HG02571 (cell line): ENCODE data around the gene ACP2.

ENCODE experiments used
- ATAC-seq: cut with Tn5 transposase; IDR thresholded peaks from one replicate; pipeline ENCODE4 v1.9.1; 2021; ENCODE audit warnings: mild to moderate bottlenecking, moderate library complexity; ENCODE audit not compliant: unreplicated experiment

ACP2 gene

GRCh38 chr11:47248664-47249377, at the start of gene ACP2:
Gene ACP2 (minus strand): TSS chr11:47248814. CDS start chr11:47248789, 25 bp downstream.
- ATAC-seq: peak; percentile 91

GRCh38 chr11:47296045-47296444, 47.4 kb upstream of the ACP2 start:
- no peak for ATAC-seq

- no peak for ATAC-seq
Observed at GRCh38 chr11:47295385-47295784, 46.8 kb upstream of the ACP2 start.

- ATAC-seq: no peak
Observed at GRCh38 chr11:47289856-47290255, 41.2 kb upstream of the ACP2 start.

GRCh38 chr11:47288066-47288465, 39.5 kb upstream of the ACP2 start:
- ATAC-seq: no peak

GRCh38 chr11:47285969-47286770, 37.6 kb upstream of the ACP2 start:
- no peak for ATAC-seq

GRCh38 chr11:47284151-47284550, 35.5 kb upstream of the ACP2 start:
- ATAC-seq: no peak

GRCh38 chr11:47282462-47282861, 33.8 kb upstream of the ACP2 start:
- ATAC-seq: no peak

- ATAC-seq: no peak
Observed at GRCh38 chr11:47280860-47281259, 32.2 kb upstream of the ACP2 start.

- ATAC-seq: no peak
Observed at GRCh38 chr11:47280099-47280498, 31.5 kb upstream of the ACP2 start.

- no peak for ATAC-seq
Observed at GRCh38 chr11:47278769-47279168, 30.2 kb upstream of the ACP2 start.

GRCh38 chr11:47278058-47278457, 29.4 kb upstream of the ACP2 start:
- ATAC-seq: no peak

GRCh38 chr11:47276923-47277322, 28.3 kb upstream of the ACP2 start:
- no peak for ATAC-seq

- no peak for ATAC-seq
Observed at GRCh38 chr11:47274495-47275235, 26.1 kb upstream of the ACP2 start.

GRCh38 chr11:47272706-47273105, 24.1 kb upstream of the ACP2 start:
- no peak for ATAC-seq

- ATAC-seq: no peak
Observed at GRCh38 chr11:47271961-47272661, 23.5 kb upstream of the ACP2 start.

- no peak for ATAC-seq
Observed at GRCh38 chr11:47271328-47271727, 22.7 kb upstream of the ACP2 start.

- ATAC-seq: no peak
Observed at GRCh38 chr11:47270331-47271271, 22.0 kb upstream of the ACP2 start.

GRCh38 chr11:47269829-47270305, 21.3 kb upstream of the ACP2 start, which contains the start of gene MADD:
Gene MADD (plus strand): TSS chr11:47270133.
- ATAC-seq: peak; percentile 78
